Measurements from ENCODE around the gene IL17RC.

- TF ChIP-seq EZH2 (IDR thresholded peaks at IDR 0.05; ENCODE audit: borderline replicate concordance, low read length) (no peak), CTCF (conservative IDR thresholded peaks at IDR 0.05 in 1 of 2, IDR thresholded peaks at IDR 0.05 in 1 of 2; ENCODE audit: extremely low read depth in 1 of 2, insufficient read depth in 1 of 2, low read depth in 1 of 2, low read length in 2 of 2) (no peak)
Observed at GRCh38 chr3:9942934-9943690, 26.2 kb downstream of the IL17RC start.
